Endothelial cell of umbilical vein (primary cell): ENCODE results near the gene NAT16. TPM values are rescaled to one million over a fixed set of nuclear protein-coding genes. Genes with fewer than 3 reads are reported as not detected.

Source experiments
- BruUV-seq: library from RNA; stranded (reverse); fragments of 400-500 nt; replicated peaks from 2 replicates; lab custom pipeline; 2021; lab: Mats Ljungman, UMichigan
- CTCF ChIA-PET: fragments of 300-600, 350-600 bp; sonication (Branson Sonifier 250); formaldehyde crosslinking; loops from one replicate; lab custom pipeline; 2021; ENCODE audit warnings: antibody characterized with exemption, inconsistent platforms; lab: Charles Lee
- POLR2A ChIA-PET: fragments of 300-600, 350-600 bp; sonication (Branson Sonifier 250); formaldehyde crosslinking; loops from one replicate; lab custom pipeline; 2021; ENCODE audit warnings: antibody characterized with exemption, inconsistent platforms; lab: Charles Lee
- DNase-seq: peaks from one replicate; pipeline ENCODE4 v3.0.0-alpha.2; 2011; ENCODE audit warnings: low read depth, low spot score
- FAIRE-seq: peaks from 2 replicates; lab custom pipeline; 2011; peaks lifted over from hg19 to GRCh38; lab: Jason Lieb, UNC
- H2AFZ ChIP-seq: 2 replicates; pipeline ENCODE4 v1.6.0; 2012; ENCODE audit warnings: low read depth, low read length, control low read depth, inconsistent platforms
- H3K27ac ChIP-seq: 2 replicates; pipeline ENCODE4 v1.5.1; 2011; ENCODE audit warnings: low read depth, mild to moderate bottlenecking, control low read depth, low read length, moderate library complexity; ENCODE audit not compliant: insufficient read depth
- H3K27me3 ChIP-seq, 2 experiments: 2 replicates each; pipeline versions ENCODE4 v1.6.0 to v1.6.1; 2011; ENCODE audit warnings: low read length in 2 of 2, mixed read lengths in 1 of 2; ENCODE audit not compliant: control insufficient read depth in 2 of 2, insufficient read depth in 2 of 2
- H3K36me3 ChIP-seq, 2 experiments: 2 replicates in 1 of 2; 3 replicates in 1 of 2; pipeline ENCODE4 v1.5.1; 2011; ENCODE audit warnings: low read length in 2 of 2, mild to moderate bottlenecking in 1 of 2, moderate library complexity in 1 of 2; ENCODE audit not compliant: control insufficient read depth in 2 of 2, insufficient read depth in 2 of 2; ENCODE audit errors: extremely low read depth in 1 of 2
- H3K4me1 ChIP-seq: 3 replicates; pipeline ENCODE4 v1.5.1; 2011; ENCODE audit warnings: mild to moderate bottlenecking, low read length; ENCODE audit not compliant: control insufficient read depth, insufficient read depth; ENCODE audit errors: extremely low read depth
- H3K4me2 ChIP-seq: 2 replicates; pipeline ENCODE4 v1.6.1; 2011; ENCODE audit warnings: low read length, control low read depth, mixed read lengths; ENCODE audit not compliant: insufficient read depth
- H3K4me3 ChIP-seq, 3 experiments: fragments of 200-600 bp in 1 of 3; sonication (generic), shearing (Covaris generic) in 1 of 3; replicated peaks in 1 of 3; 2 replicates each; pipeline ENCODE4 v1.5.1; 2011 to 2016; ENCODE audit warnings: control low read depth in 3 of 3, low read length in 3 of 3, mild to moderate bottlenecking in 2 of 3, inconsistent platforms in 1 of 3, low read depth in 1 of 3, moderate library complexity in 1 of 3; ENCODE audit not compliant: insufficient read depth in 1 of 3
- H3K79me2 ChIP-seq: 2 replicates; pipeline ENCODE4 v1.6.0; 2012; ENCODE audit warnings: low read length, inconsistent platforms; ENCODE audit not compliant: control insufficient read depth, insufficient read depth
- H3K9ac ChIP-seq: replicated peaks from 2 replicates; pipeline ENCODE3; 2011; ENCODE audit warnings: low read length, control low read depth; ENCODE audit not compliant: insufficient read depth; ENCODE audit errors: extremely low read depth
- H3K9me1 ChIP-seq: replicated peaks from 3 replicates; pipeline ENCODE4 v1.6.0; 2011; ENCODE audit warnings: mild to moderate bottlenecking, low read length; ENCODE audit not compliant: control insufficient read depth, insufficient read depth; ENCODE audit errors: extremely low read depth
- H3K9me3 ChIP-seq: replicated peaks from 2 replicates; pipeline ENCODE4 v1.5.1; 2012; ENCODE audit warnings: low read length, inconsistent platforms; ENCODE audit not compliant: control insufficient read depth, insufficient read depth
- H4K20me1 ChIP-seq: replicated peaks from 2 replicates; pipeline ENCODE3; 2011; ENCODE audit warnings: mild to moderate bottlenecking, low read length; ENCODE audit not compliant: control insufficient read depth, insufficient read depth; ENCODE audit errors: extremely low read depth
- CTCF ChIP-seq, 2 donors: IDR thresholded peaks; 1 replicate in 1 of 2; 2 replicates in 1 of 2; pipeline ENCODE4 v1.5.1; 2011; ENCODE audit warnings: low read length in 2 of 2, mild to moderate bottlenecking in 2 of 2, moderate library complexity in 2 of 2, control low read depth in 1 of 2, inconsistent platforms in 1 of 2, low read depth in 1 of 2; ENCODE audit not compliant: insufficient read depth in 1 of 2; ENCODE audit errors: extremely low read depth in 1 of 2
- EZH2 ChIP-seq: IDR thresholded peaks from 2 replicates; pipeline ENCODE4 v1.6.1; 2012; ENCODE audit warnings: borderline replicate concordance, low read depth, mild to moderate bottlenecking, moderate library complexity, low read length, inconsistent platforms; ENCODE audit not compliant: severe bottlenecking
- FOS ChIP-seq: IDR thresholded peaks from 2 replicates; pipeline ENCODE4 v1.6.1; 2011; ENCODE audit warnings: mild to moderate bottlenecking, low read length, moderate library complexity, borderline replicate concordance; ENCODE audit not compliant: insufficient read depth
- MAX ChIP-seq: IDR thresholded peaks from 2 replicates; pipeline ENCODE4 v1.6.1; 2011; ENCODE audit not compliant: insufficient read depth, insufficient read length
- MYC ChIP-seq: IDR thresholded peaks from one replicate; pipeline ENCODE4 v1.6.1; 2011; ENCODE audit warnings: mild to moderate bottlenecking, low read depth, low read length
- POLR2A ChIP-seq: IDR thresholded peaks from 2 replicates; pipeline ENCODE4 v1.6.1; 2012; ENCODE audit warnings: low read depth, mild to moderate bottlenecking, control low read depth, low read length
- POLR2AphosphoS5 ChIP-seq: IDR thresholded peaks from 2 replicates; pipeline ENCODE4 v1.6.1; 2012; ENCODE audit warnings: low read depth, mild to moderate bottlenecking, control low read depth, low read length, moderate library complexity; ENCODE audit not compliant: insufficient read depth
- dilution Hi-C: fragments of 300-500 bp; cut with MboI; formaldehyde crosslinking; loops from one replicate; pipeline ENCODE4 v1.15.0; 2019; ENCODE audit warnings: low sequenced_read_pairs; ENCODE audit not compliant: extremely low pct_ligation_motif_present
- intact Hi-C: fragments of 100-400 bp; cut with micrococcal nuclease; formaldehyde crosslinking; loops from one replicate; pipeline ENCODE4 v1.10.0; 2022
- polyA plus RNA-seq, 4 experiments: library from polyadenylated mRNA; depleted of rRNA in 3 of 4; stranded (reverse) in 3 of 4; unstranded in 1 of 4; fragments of >200 nt; gene quantifications; 2 replicates each; pipeline versions ENCODE4 v1.2.1 to v1.2.3, GENCODE V29; 2011 to 2012; ENCODE audit warnings: missing spikeins in 1 of 4
- total RNA-seq: library from RNA; stranded (reverse); gene quantifications from 2 replicates; pipeline ENCODE4 v1.2.3, GENCODE V29; 2021

NAT16 gene
- total and polyA plus RNA-seq, 2 donors (not counting 3 experiments of a cell fraction or from before 2014, with no cell fraction given) = not detected

GRCh38 chr7:101175664-101176063 is 4.4 kb downstream of the NAT16 start:
- BruUV-seq = no TSS peak
- no peaks in the 10 kb centered on the region for H3K4me1 ChIP-seq
- H3K4me2 ChIP-seq = no peak overlapping the region
- ChIA-PET CTCF (interaction anchor here (1.0 to 6.3 kb wide), 2 partner anchors 16 to 31 kb away, joined by 3 to 39 read pairs; no protein-coding TSS in a partner anchor), POLR2A (no interaction called here)
- no peak overlapping the region for H3K9ac ChIP-seq
- H4K20me1 ChIP-seq = no peaks in the 10 kb centered on the region
- H3K9me3 ChIP-seq = no peaks in the 10 kb centered on the region
- H3K79me2 ChIP-seq = no peaks in the 10 kb centered on the region
- dilution Hi-C loops (no loop called here), intact Hi-C loops (loop anchor here (10.0 kb wide), 1 partner anchor 559 kb away; no protein-coding TSS in a partner anchor)
- no peak overlapping the region for H3K4me3 ChIP-seq
- DNase-seq = no peak
- no peak for TF ChIP-seq CTCF (IDR thresholded peaks at IDR 0.05; ENCODE audit: extremely low read depth in 1 of 2, insufficient read depth in 1 of 2, low read depth in 1 of 2, low read length in 2 of 2)
- no peak for TF ChIP-seq MAX
- peak; percentile 54 for TF ChIP-seq EZH2
- peaks cover 77 to 84% of the 10 kb centered on the region in 2 experiments for H3K27me3 ChIP-seq
- no peak for FAIRE-seq
- H3K36me3 ChIP-seq = no peaks in the 10 kb centered on the region
- H3K9me1 ChIP-seq = no peaks in the 10 kb centered on the region
- H2AFZ ChIP-seq = no peak overlapping the region
- no peak overlapping the region for H3K27ac ChIP-seq

- Histone ChIP-seq H3K9me1 (no peaks in the 10 kb centered on the region), H3K27me3 (peaks cover 79 to 84% of the 10 kb centered on the region in 2 experiments), H3K4me1 (no peaks in the 10 kb centered on the region), H3K4me2 (no peak overlapping the region), H3K9me3 (no peaks in the 10 kb centered on the region), H3K79me2 (no peaks in the 10 kb centered on the region), H3K4me3 (no peak overlapping the region), H4K20me1 (no peaks in the 10 kb centered on the region), H3K27ac (no peak overlapping the region), H2AFZ (no peak overlapping the region), H3K9ac (no peak overlapping the region), H3K36me3 (no peaks in the 10 kb centered on the region)
- POLR2A ChIA-PET = no interaction called here
- CTCF ChIA-PET = interaction anchor here (1.3 to 6.3 kb wide), 4 partner anchors 10 to 108 kb away, joined by 4 to 39 read pairs (median 13); no protein-coding TSS in a partner anchor
- FAIRE-seq (no peak), DNase-seq (no peak)
- dilution Hi-C loops (no loop called here), intact Hi-C loops (loop anchor here (10.0 kb wide), 1 partner anchor 560 kb away; no protein-coding TSS in a partner anchor)
- no TSS peak for BruUV-seq
- TF ChIP-seq MAX (no peak), EZH2 (peak; percentile 61), CTCF (IDR thresholded peaks at IDR 0.05; ENCODE audit: extremely low read depth in 1 of 2, insufficient read depth in 1 of 2, low read depth in 1 of 2, low read length in 2 of 2) (no peak), POLR2AphosphoS5 (no peak), POLR2A (no peak), FOS (no peak), MYC (no peak)
Observed at GRCh38 chr7:101174322-101174854, 5.7 kb downstream of the NAT16 start.
